NCI-H146 treated with DMSO at 0.1 percent for 48 hours (cell line): ENCODE data around the gene FXYD6.

Experiments used
- DNase-seq: peaks from one replicate; lab custom pipeline; 2025; ENCODE audit not compliant: unreplicated experiment; lab: John Stamatoyannopoulos, UW

Gene FXYD6

DNA sequence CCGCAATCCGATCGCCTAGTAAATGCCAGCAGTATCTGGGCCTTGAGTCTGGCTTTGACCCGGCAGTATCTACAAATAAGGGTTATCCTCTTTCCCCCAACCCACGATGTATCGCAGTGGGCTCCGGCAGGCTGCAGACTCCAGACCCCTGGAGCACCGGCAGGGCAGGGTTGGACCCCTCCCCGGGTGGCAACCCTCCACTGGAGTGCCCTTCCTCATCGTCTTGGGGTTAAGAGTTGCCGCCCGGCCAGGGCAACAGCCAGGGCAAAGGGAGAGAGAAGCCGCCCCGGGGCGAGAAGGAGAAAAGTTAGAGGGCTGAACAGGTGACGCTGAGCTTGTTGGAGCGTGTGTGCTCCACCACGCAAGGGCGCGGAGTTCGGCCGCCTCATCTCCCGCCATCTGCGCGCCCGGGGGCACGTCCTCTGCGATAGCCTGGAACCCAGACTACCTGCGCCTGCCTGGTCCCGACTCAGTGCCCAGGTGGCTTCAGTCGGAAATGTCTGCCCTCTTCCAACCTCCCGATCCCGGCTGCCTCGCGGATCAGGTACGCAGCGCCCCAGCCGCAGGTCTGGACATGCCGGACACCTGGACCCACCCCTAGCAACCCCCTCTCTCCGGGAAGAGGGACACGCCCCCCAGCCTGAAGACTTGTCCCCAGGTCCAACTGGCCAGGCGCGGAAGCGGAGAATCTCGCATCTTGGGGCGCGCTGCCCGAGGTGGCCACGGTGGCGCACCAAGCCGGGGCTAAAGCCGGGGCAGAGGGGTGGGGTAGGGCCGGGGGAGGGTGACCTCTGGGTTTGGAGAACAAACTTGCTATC, 80.6 kb downstream of the FXYD6 start:
- DNase-seq = peak; percentile 64

DNA sequence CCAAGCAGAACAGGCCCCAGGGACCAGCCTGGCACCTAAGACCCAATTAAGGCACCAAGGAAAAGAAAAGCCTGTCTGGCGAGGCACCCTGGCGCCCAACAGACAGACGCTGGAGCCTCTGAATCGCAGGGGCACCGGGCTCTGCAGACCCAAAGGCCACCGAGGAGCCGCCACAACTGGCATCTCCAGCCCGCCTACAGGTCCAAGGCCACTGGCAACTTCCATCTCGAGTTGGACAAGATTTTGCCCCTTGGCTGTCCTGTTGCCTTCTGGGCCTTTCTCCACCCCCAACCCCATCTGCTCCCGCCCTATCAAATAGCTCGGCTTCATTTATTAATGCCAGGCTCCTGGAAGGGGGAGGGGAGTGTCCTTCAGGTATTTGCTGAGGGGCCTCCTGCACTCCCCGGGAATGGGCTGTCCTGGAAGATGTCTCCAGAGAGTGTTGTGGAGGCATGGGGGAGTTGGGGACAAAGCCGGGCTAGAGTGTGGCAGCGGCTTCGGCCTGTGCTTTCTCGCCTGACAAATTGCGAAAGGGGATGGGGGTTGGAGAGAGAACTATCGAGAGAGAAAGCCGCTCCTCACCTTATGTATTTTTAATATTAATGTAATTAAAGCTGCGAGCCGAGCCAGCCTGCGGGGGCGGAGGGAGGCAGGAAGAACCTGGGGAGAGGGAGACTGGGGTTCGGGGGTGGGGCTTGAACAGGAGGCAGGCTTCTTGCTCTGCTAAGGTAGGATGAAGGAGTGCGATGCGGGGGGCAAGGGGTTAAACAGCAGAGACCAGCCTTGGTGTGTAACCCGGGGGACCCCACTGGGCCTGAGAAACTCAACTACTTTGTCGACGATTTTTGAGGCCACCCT, 81.5 kb downstream of the FXYD6 start:
- DNase-seq = no peak

DNA sequence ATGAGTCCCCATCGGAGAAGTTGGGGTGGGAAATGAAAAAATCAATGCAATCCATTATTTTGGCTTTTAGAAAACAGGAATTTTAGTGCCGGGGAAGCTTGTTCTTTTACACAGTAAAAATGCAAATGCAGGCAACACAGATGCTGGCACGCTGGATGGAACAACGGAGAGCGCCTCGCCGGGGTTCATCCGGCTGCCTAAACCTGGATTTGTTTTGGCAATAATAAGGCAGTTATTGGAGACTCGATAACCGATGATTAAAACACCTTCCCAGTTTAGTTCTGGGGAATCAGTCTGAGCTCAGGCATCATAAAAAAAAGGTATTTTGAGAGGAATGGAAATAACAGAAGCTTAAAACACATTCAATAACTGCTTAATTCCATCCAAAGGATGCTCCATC, 82.3 kb downstream of the FXYD6 start:
- no peak for DNase-seq

DNA sequence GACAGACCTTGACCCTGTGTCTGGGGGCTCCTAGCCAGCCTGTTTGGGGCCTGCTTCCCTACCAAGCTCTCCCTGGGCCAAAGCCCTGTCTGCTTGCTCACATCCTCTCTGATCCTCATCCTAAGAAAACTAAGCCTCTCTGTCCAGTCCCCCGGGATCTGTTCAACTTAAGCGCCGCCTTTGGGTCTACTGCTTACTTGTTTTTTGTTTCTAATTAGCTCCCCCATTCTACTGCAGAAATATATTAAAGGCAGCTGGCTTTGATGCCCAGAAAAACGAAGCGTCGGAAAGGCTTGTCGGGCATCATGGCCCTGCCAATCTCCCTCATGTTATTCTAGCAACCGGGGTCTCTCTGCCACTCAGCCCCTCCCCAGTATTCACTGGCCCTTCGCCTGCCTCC, 82.9 kb downstream of the FXYD6 start:
- no peak for DNase-seq

DNA sequence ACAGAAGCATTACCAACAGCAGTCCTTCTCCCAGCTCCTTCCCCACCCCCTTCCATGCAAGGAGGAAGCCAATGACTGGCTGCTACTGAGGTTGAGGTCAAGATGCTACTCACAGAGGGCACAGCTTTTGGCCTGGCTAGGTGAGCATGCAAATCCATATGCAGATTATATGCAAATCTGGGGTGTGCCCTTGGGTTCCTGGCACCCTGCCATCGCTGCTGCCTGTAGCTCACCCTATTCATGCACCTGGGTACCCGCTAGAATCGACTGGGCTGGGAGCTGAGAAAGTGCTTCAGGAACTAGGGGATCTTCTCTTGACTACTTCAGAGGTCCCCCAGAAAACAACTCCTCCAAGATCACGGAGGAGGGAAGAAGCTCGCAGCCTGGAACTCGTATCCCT, 83.5 kb downstream of the FXYD6 start:
- no peak for DNase-seq

DNA sequence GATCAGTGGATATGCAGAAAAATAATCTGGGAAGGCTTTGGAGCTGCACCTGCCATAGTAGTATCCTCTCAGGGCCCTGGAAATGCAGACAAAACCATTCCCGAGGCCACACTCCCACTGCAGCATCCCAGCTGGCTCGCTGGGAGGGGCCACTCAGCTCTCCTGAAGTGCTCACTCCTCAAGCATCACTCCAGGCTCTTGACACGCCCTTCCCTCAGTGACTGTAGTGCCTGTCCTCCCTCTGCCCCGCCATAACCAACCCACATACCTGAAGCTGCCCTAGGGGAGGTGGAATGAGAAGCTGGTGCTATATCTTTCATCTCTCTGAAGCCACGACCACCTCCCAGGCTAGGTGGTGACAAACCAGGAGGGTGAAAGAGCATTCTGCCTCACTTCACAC, 84.2 kb downstream of the FXYD6 start:
- DNase-seq = no peak

DNA sequence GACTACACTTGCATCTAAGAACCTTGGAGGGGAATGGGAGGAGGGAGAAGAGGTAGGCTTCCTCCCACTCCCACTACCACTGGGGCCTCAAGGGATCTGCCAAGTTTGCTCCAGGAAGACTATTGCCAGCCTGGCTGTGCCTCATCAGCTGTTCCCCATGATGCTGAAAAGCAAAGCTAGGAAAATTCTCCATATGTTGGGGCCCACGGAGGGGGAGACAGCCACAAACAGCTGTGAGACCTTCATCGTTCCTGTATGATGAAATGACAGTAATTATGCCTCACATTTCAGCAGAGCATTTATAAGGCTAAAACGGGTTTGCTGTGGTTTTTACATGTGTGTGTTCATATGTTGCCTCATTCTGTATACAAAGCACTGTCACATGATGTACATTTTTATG, 86.2 kb downstream of the FXYD6 start:
- no peak for DNase-seq

DNA sequence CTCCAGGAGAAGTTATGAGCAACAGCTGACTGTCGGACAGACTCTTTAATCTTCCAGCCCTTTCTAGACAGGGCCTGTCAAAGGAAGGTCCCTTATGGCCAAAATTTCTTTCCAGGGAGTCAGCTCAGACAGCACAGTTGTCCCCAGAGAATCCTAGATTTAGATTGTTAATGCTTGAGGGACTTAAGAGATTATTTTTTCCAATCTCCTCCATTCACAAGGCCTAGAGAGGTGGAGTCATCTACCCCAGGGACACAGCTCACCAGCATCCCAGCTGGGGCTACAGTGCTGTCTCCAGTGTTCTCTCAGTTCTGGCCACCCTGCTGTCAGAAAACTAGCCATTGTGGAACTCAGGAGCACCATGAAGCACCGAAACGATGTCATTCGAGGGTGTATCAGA, 87.2 kb downstream of the FXYD6 start:
- no peak for DNase-seq
